HEK293T (cell line): ENCODE measurements around the gene ARHGAP28.

ENCODE experiments used
- CTCF ChIA-PET: fragments of 350-600 bp; formaldehyde crosslinking; extraction: SDS; loops from one replicate; lab custom pipeline; 2021; ENCODE audit warnings: antibody characterized with exemption, inconsistent platforms; lab: Yijun Ruan, JAX
- POLR2A ChIA-PET: fragments of 350-600 bp; formaldehyde crosslinking; extraction: SDS; loops from one replicate; lab custom pipeline; 2020; ENCODE audit warnings: antibody characterized with exemption, inconsistent platforms; lab: Yijun Ruan, JAX
- DNase-seq: peaks from one replicate; pipeline ENCODE4 v3.0.0; 2012; ENCODE audit warnings: mixed read lengths; ENCODE audit errors: extremely low spot score
- ARNT ChIP-seq: fragments of 450-650 bp; IDR thresholded peaks from 2 replicates; pipeline ENCODE4 v1.6.1; 2017; ENCODE audit warnings: mild to moderate bottlenecking
- BHLHE40 ChIP-seq: fragments of 450-650 bp; IDR thresholded peaks from 2 replicates; pipeline ENCODE4 v1.6.1; 2016; ENCODE audit warnings: mild to moderate bottlenecking, moderate library complexity, borderline replicate concordance
- CTBP1 ChIP-seq: fragments of 450-650 bp; IDR thresholded peaks from 2 replicates; pipeline ENCODE4 v1.6.1; 2016; ENCODE audit warnings: borderline replicate concordance
- ELF4 ChIP-seq: fragments of 450-650 bp; IDR thresholded peaks from 2 replicates; pipeline ENCODE4 v1.6.1; 2017; ENCODE audit warnings: antibody characterized with exemption
- FOXA1 ChIP-seq: fragments of 450-650 bp; IDR thresholded peaks from 2 replicates; pipeline ENCODE4 v1.6.1; 2016; ENCODE audit warnings: mild to moderate bottlenecking
- FOXK2 ChIP-seq: fragments of 450-650 bp; IDR thresholded peaks from 2 replicates; pipeline ENCODE4 v1.6.1; 2016; ENCODE audit warnings: mild to moderate bottlenecking
- FOXM1 ChIP-seq: fragments of 450-650 bp; IDR thresholded peaks from 2 replicates; pipeline ENCODE4 v1.6.1; 2017; ENCODE audit warnings: mild to moderate bottlenecking, borderline replicate concordance
- HDGF ChIP-seq: fragments of 450-650 bp; IDR thresholded peaks from 2 replicates; pipeline ENCODE4 v1.6.1; 2017; ENCODE audit warnings: antibody characterized with exemption, borderline replicate concordance
- L3MBTL2 ChIP-seq: fragments of 450-650 bp; conservative IDR thresholded peaks from 2 replicates; pipeline ENCODE4 v1.6.1; 2016; ENCODE audit warnings: mild to moderate bottlenecking
- LEF1 ChIP-seq: fragments of 450-650 bp; IDR thresholded peaks from 2 replicates; pipeline ENCODE4 v1.6.1; 2017; ENCODE audit warnings: mild to moderate bottlenecking, borderline replicate concordance
- NFRKB ChIP-seq: fragments of 450-650 bp; IDR thresholded peaks from 2 replicates; pipeline ENCODE4 v1.6.1; 2016; ENCODE audit warnings: mild to moderate bottlenecking, moderate library complexity
- SP1 ChIP-seq: fragments of 450-650 bp; IDR thresholded peaks from 2 replicates; pipeline ENCODE4 v1.6.1; 2017
- SUZ12 ChIP-seq: fragments of 450-650 bp; IDR thresholded peaks from 2 replicates; pipeline ENCODE4 v1.6.1; 2016; ENCODE audit warnings: mild to moderate bottlenecking
- TARDBP ChIP-seq: fragments of 450-650 bp; IDR thresholded peaks from 2 replicates; pipeline ENCODE4 v1.6.1; 2016
- ZNF384 ChIP-seq: fragments of 450-650 bp; IDR thresholded peaks from 2 replicates; pipeline ENCODE4 v1.6.1; 2016
- TF ChIP-seq, protein P1 (sequence below): fragments of 450-650 bp; IDR thresholded peaks from 2 replicates; pipeline ENCODE4 v1.6.1; 2016

Gene ARHGAP28

GRCh38 chr18:6885006-6885481, 155.5 kb downstream of the ARHGAP28 start:
- CTCF ChIA-PET: interaction anchor here (0.7 to 2.1 kb wide), 3 partner anchors 280 to 708 kb away, joined by 3 to 14 read pairs (median 3); no protein-coding TSS in a partner anchor
- no peak for DNase-seq

DNA sequence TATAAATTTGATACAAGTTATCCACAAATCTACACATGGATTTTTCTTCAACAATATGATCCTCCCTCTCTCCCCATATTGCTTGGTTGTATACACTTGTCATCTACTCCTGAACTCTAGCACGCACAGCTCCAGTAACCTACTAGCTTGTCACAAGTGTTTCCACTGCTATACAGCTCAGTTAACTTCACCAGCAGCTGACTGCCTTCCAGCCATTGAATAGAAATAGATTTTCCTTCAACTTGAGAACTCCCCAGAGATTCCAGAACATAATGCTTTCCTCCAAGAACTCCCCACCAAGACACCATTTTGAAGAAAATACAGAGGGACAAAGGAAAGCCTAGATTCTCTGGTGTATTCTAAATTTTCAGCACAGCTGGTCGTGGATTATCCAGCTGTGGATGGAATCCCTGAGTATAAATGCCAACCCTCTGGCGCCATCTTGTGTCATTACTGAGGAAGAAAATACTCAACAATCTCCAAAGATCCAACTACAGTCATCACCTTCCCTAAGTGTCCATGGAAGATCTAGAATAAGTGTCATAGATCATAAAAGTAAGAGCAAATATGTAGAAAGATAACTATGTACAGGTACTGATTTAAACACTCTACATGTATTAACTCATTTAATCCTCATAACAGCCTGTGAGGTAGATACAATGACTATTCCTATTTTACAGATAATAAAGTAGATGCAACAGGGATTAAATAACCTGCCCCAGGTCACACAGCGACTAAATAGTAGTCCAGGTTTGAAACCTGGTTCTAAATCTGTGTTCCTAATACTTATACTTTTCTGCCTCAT, 156.7 kb downstream of the ARHGAP28 start:
- POLR2A ChIA-PET: no interaction called here
- TF ChIP-seq FOXM1 (no peak), NFRKB (no peak), TARDBP (no peak), LEF1 (no peak), CTBP1 (no peak), FOXK2 (no peak), L3MBTL2 (no peak), SUZ12 (no peak), ELF4 (no peak), ARNT (no peak), SP1 (no peak)
- TF ChIP-seq, protein P1, sequence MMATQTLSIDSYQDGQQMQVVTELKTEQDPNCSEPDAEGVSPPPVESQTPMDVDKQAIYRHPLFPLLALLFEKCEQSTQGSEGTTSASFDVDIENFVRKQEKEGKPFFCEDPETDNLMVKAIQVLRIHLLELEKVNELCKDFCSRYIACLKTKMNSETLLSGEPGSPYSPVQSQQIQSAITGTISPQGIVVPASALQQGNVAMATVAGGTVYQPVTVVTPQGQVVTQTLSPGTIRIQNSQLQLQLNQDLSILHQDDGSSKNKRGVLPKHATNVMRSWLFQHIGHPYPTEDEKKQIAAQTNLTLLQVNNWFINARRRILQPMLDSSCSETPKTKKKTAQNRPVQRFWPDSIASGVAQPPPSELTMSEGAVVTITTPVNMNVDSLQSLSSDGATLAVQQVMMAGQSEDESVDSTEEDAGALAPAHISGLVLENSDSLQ: no peak
- DNase-seq: peak; percentile 48
- CTCF ChIA-PET: interaction anchor here (0.8 to 2.1 kb wide), 5 partner anchors 20 to 343 kb away, joined by 3 to 14 read pairs (median 3); no protein-coding TSS in a partner anchor

More at GRCh38 chr18:6885006-6885481, 155.5 kb downstream of the ARHGAP28 start:
- TF ChIP-seq L3MBTL2 (no peak), ZNF384 (no peak), FOXK2 (no peak), ARNT (no peak), SP1 (no peak), NFRKB (no peak), ELF4 (no peak), SUZ12 (no peak), TARDBP (no peak), CTBP1 (no peak), LEF1 (no peak), FOXA1 (no peak), HDGF (no peak)
- POLR2A ChIA-PET: no interaction called here

DNA sequence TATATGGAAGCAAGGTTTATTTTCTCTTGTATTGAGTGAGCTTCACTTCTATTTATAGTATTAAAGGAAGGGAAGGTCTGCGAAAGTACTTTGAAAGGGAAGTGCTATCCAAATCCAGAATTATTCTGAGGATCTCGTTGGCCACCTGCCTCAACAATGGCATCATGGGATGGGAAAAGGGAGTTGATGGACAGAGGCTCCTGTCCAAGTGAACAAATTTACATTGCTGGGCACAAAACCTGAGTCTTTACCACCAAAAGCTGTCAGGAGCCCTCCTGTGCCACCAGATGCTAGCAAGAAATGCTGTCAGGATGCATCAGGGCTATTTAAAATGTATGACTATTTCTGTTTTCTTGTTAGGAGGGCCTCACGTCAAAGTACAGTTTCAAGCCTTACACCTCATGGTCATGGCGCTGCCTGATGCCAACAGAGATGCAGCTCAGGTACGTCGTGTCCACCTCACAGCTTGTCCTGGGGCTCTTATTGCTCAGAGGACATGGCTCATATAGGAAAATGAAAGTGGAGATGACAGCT, 157.3 kb downstream of the ARHGAP28 start:
- POLR2A ChIA-PET: no interaction called here
- DNase-seq: no peak
- TF ChIP-seq ELF4 (no peak), L3MBTL2 (no peak), FOXA1 (no peak), SUZ12 (no peak), HDGF (no peak), ZNF384 (no peak), SP1 (no peak), TARDBP (no peak), CTBP1 (no peak), BHLHE40 (no peak), FOXM1 (no peak), FOXK2 (no peak)
- TF ChIP-seq, protein P1: no peak
- CTCF ChIA-PET: interaction anchor here (0.7 to 2.1 kb wide), 3 partner anchors 135 to 344 kb away, joined by 3 to 14 read pairs (median 4); no protein-coding TSS in a partner anchor

- CTCF ChIA-PET: interaction anchor here (0.6 kb wide), 1 partner anchor 424 kb away, joined by 3 read pairs; no protein-coding TSS in a partner anchor
- POLR2A ChIA-PET: no interaction called here
- no peak for DNase-seq
- TF ChIP-seq SUZ12 (no peak), BHLHE40 (no peak), SP1 (no peak), NFRKB (no peak), L3MBTL2 (no peak)
- TF ChIP-seq, protein P1: no peak
These were observed 162.3 kb downstream of the ARHGAP28 start for GRCh38 chr18:6891788-6892187.

GRCh38 chr18:6901286-6901926, 171.9 kb downstream of the ARHGAP28 start:
- DNase-seq: no peak
- CTCF ChIA-PET: no interaction called here
- TF ChIP-seq BHLHE40: no peak
- TF ChIP-seq ZNF384: no peak
- TF ChIP-seq TARDBP: no peak
- TF ChIP-seq LEF1: no peak
- no peak for TF ChIP-seq NFRKB
- TF ChIP-seq FOXK2: no peak
- no peak for TF ChIP-seq ARNT
- TF ChIP-seq CTBP1: no peak
- TF ChIP-seq ELF4: no peak
- no peak for TF ChIP-seq L3MBTL2
- no peak for TF ChIP-seq SUZ12
- no peak for TF ChIP-seq HDGF
- TF ChIP-seq SP1: no peak
- TF ChIP-seq FOXA1: no peak
- TF ChIP-seq, protein P1: no peak
- POLR2A ChIA-PET: no interaction called here
